IPS-NIHi7 (cell line): ENCODE measurements around the gene CES4A.
"Not testable (repeated sequence)": the region's sequence is repeated elsewhere in the genome, so short reads cannot be mapped to it uniquely, and the experiment has no call there.

ENCODE experiments used
- DNase-seq: peaks from one replicate; pipeline ENCODE4 v3.0.0; 2012; ENCODE audit warnings: mixed read lengths; ENCODE audit errors: extremely low spot score

The CES4A gene

GRCh38 chr16:66991545-66992077 lies 3.2 kb downstream of the CES4A start:
- DNase-seq, result no peak

- DNase-seq, result not testable (repeated sequence)
Measured at GRCh38 chr16:66993558-66993957, 5.2 kb downstream of the CES4A start.

GRCh38 chr16:66996324-66996982 lies 8.1 kb downstream of the CES4A start:
- no peak for DNase-seq

- DNase-seq, result no peak
Measured at GRCh38 chr16:66996983-66997358, 8.6 kb downstream of the CES4A start.

GRCh38 chr16:67000384-67001351 lies 12.3 kb downstream of the CES4A start:
- DNase-seq, result peak; percentile 91

- no peak for DNase-seq
Measured at GRCh38 chr16:67001726-67002125, 13.3 kb downstream of the CES4A start.

GRCh38 chr16:67006930-67007658 lies 18.7 kb downstream of the CES4A start:
- no peak for DNase-seq

GRCh38 chr16:67009158-67009557 lies 20.8 kb downstream of the CES4A start:
- DNase-seq, result no peak

- no peak for DNase-seq
Measured at GRCh38 chr16:67011274-67011673, 22.9 kb downstream of the CES4A start.

GRCh38 chr16:67013233-67013822 lies 24.9 kb downstream of the CES4A start:
- DNase-seq, result no peak

GRCh38 chr16:67013823-67014633 lies 25.6 kb downstream of the CES4A start:
- DNase-seq, result peak; percentile 67

GRCh38 chr16:67014634-67015312 lies 26.4 kb downstream of the CES4A start:
- no peak for DNase-seq

GRCh38 chr16:67015313-67015731 lies 26.9 kb downstream of the CES4A start:
- DNase-seq, result no peak

- DNase-seq, result no peak
Measured at GRCh38 chr16:67016143-67016542, 27.8 kb downstream of the CES4A start.

- DNase-seq, result no peak
Measured at GRCh38 chr16:67016681-67017420, 28.5 kb downstream of the CES4A start.

- no peak for DNase-seq
Measured at GRCh38 chr16:67017421-67017750, 29.0 kb downstream of the CES4A start.

GRCh38 chr16:67017810-67018488 lies 29.6 kb downstream of the CES4A start:
- DNase-seq, result peak; percentile 95

GRCh38 chr16:67019171-67019570 lies 30.8 kb downstream of the CES4A start:
- DNase-seq, result no peak

GRCh38 chr16:67021321-67021720 lies 32.9 kb downstream of the CES4A start:
- DNase-seq, result no peak
